Karpas-422 (cell line): ENCODE measurements around the gene TRIM36. TPM values are rescaled to one million over a fixed set of nuclear protein-coding genes. Genes with fewer than 3 reads are reported as not detected.

Source experiments
- DNase-seq: peaks from one replicate; pipeline ENCODE4 v3.0.0-alpha.2; 2015
- H2AFZ ChIP-seq: fragments of 200-600 bp; sonication (generic); 2 replicates; pipeline ENCODE4 v1.6.1; 2014; ENCODE audit warnings: antibody characterized with exemption, low read length, mixed read lengths
- H3K27ac ChIP-seq: fragments of 200-600 bp; sonication (generic); 2 replicates; pipeline ENCODE4 v1.5.1; 2014; ENCODE audit warnings: mild to moderate bottlenecking, low read length, moderate library complexity
- H3K27me3 ChIP-seq: fragments of 200-600 bp; sonication (generic); 2 replicates; pipeline ENCODE4 v1.6.1; 2014; ENCODE audit warnings: low read length, mixed read lengths
- H3K36me3 ChIP-seq: fragments of 200-600 bp; sonication (generic); 2 replicates; pipeline ENCODE4 v1.6.1; 2014; ENCODE audit warnings: low read length, mixed read lengths; ENCODE audit not compliant: insufficient read depth
- H3K4me1 ChIP-seq: fragments of 200-600 bp; sonication (generic); 2 replicates; pipeline ENCODE4 v1.6.1; 2014; ENCODE audit warnings: mild to moderate bottlenecking, low read length, mixed read lengths
- H3K4me2 ChIP-seq: fragments of 200-600 bp; sonication (generic); 2 replicates; pipeline ENCODE4 v1.6.1; 2014; ENCODE audit warnings: low read length, low read depth, mild to moderate bottlenecking; ENCODE audit not compliant: poor library complexity, severe bottlenecking
- H3K4me3 ChIP-seq: fragments of 200-600 bp; sonication (generic); 2 replicates; pipeline ENCODE4 v1.5.1; 2014; ENCODE audit warnings: mild to moderate bottlenecking, antibody characterized with exemption, low read length, mixed read lengths
- H3K79me2 ChIP-seq: fragments of 200-600 bp; sonication (generic); 2 replicates; pipeline ENCODE4 v1.6.1; 2014; ENCODE audit warnings: mild to moderate bottlenecking, low read length, mixed read lengths
- H3K9ac ChIP-seq: fragments of 200-600 bp; sonication (generic); 2 replicates; pipeline ENCODE4 v1.6.0; 2014; ENCODE audit warnings: low read length
- H3K9me2 ChIP-seq: fragments of 200-600 bp; sonication (generic), shearing (Covaris generic); replicated peaks from 2 replicates; pipeline ENCODE4 v1.6.0; 2014; ENCODE audit warnings: mild to moderate bottlenecking, low read length, moderate library complexity; ENCODE audit not compliant: insufficient read depth
- H3K9me3 ChIP-seq: fragments of 300-700, 200-600 bp; sonication (generic); 2 replicates; pipeline ENCODE4 v1.6.1; 2014; ENCODE audit warnings: low read length, mixed read lengths
- H4K20me1 ChIP-seq: fragments of 200-600 bp; sonication (generic); 2 replicates; pipeline ENCODE4 v1.6.1; 2014; ENCODE audit warnings: mild to moderate bottlenecking, antibody characterized with exemption, low read length, low read depth; ENCODE audit not compliant: insufficient read depth
- total RNA-seq: library from RNA; depleted of rRNA; stranded (reverse); fragments of >200 nt; shearing (Covaris generic); gene quantifications from 2 replicates; pipeline ENCODE4 v1.2.3, GENCODE V29; 2014; ENCODE audit warnings: low replicate concordance; rRNA removed

TRIM36 gene
- total RNA-seq, 1 experiment from 2014 or later: 4.1 TPM

GRCh38 chr5:115084246-115084793, 85.4 kb downstream of the TRIM36 start:
- Histone ChIP-seq H3K4me1 (no peaks in the 10 kb centered on the region), H3K27ac (no peak overlapping the region), H2AFZ (no peak overlapping the region), H3K79me2 (no peaks in the 10 kb centered on the region), H3K4me3 (no peak overlapping the region), H3K9me2 (no peaks in the 10 kb centered on the region), H3K27me3 (no peaks in the 10 kb centered on the region), H3K9me3 (no peaks in the 10 kb centered on the region), H3K36me3 (no peaks in the 10 kb centered on the region), H4K20me1 (no peaks in the 10 kb centered on the region), H3K4me2 (no peak overlapping the region), H3K9ac (no peak overlapping the region)
- no peak for DNase-seq

- H3K4me3 ChIP-seq: no peak overlapping the region
- DNase-seq: no peak
- H4K20me1 ChIP-seq: no peaks in the 10 kb centered on the region
- H3K27ac ChIP-seq: no peak overlapping the region
- no peaks in the 10 kb centered on the region for H3K27me3 ChIP-seq
- no peak overlapping the region for H3K4me2 ChIP-seq
- H3K79me2 ChIP-seq: no peaks in the 10 kb centered on the region
- peaks cover 2% of the 10 kb centered on the region for H3K4me1 ChIP-seq
- H3K9me3 ChIP-seq: no peaks in the 10 kb centered on the region
- H3K9me2 ChIP-seq: no peaks in the 10 kb centered on the region
- H3K9ac ChIP-seq: no peak overlapping the region
- no peak overlapping the region for H2AFZ ChIP-seq
- H3K36me3 ChIP-seq: no peaks in the 10 kb centered on the region
Measured at GRCh38 chr5:115079924-115080623, 89.6 kb downstream of the TRIM36 start.

Other genes starting within 250 kb of the TRIM36 start
- gene PGGT1B, start 93.0 kb upstream of the TRIM36 start, total RNA-seq: 26.4 and 31.7 TPM in 2 replicates
- gene CCDC112, start 126.7 kb upstream of the TRIM36 start, total RNA-seq: 8.0 and 13.0 TPM in 2 replicates